Prostate gland (tissue), 2 donors: ENCODE measurements around the gene RSRP1. TPM values are rescaled to one million over a fixed set of nuclear protein-coding genes. Genes with fewer than 3 reads are reported as not detected.

Source experiments
- DNase-seq: peaks from one replicate; pipeline ENCODE4 v3.0.0-alpha.2; 2019; ENCODE audit warnings: low spot score
- H3K27ac ChIP-seq, 2 donors: fragments of 200-600 bp; sonication (generic); 2 replicates each; pipeline ENCODE4 v1.5.1; 2017 to 2019
- H3K27me3 ChIP-seq: fragments of 200-600 bp; sonication (generic); replicated peaks from 2 replicates; pipeline ENCODE4 v1.5.1; 2019; ENCODE audit not compliant: insufficient read depth
- H3K36me3 ChIP-seq, 2 donors: fragments of 200-600 bp; sonication (generic); 1 replicate in 1 of 2; 2 replicates in 1 of 2; pipeline versions ENCODE4 v1.5.1 to v1.8.1; 2017 to 2019
- H3K4me1 ChIP-seq: fragments of 200-600 bp; sonication (generic); replicated peaks from 2 replicates; pipeline ENCODE4 v1.5.1; 2019
- H3K4me3 ChIP-seq, 2 donors: fragments of 200-600 bp; sonication (generic); 2 replicates each; pipeline ENCODE4 v1.5.1; 2017 to 2019
- H3K9me3 ChIP-seq: fragments of 200-600 bp; sonication (generic); 2 replicates; pipeline ENCODE4 v1.5.1; 2017
- CTCF ChIP-seq, 4 experiments: fragments of 200-600 bp in 2 of 4; fragments of 450-650 bp in 2 of 4; sonication (generic) in 2 of 4; IDR thresholded peaks; 1 replicate in 3 of 4; 2 replicates in 1 of 4; pipeline ENCODE4 v1.5.1; 2016 to 2019; ENCODE audit warnings: antibody characterized with exemption in 4 of 4, mild to moderate bottlenecking in 2 of 4, moderate library complexity in 2 of 4
- POLR2A ChIP-seq: fragments of 450-650 bp; IDR thresholded peaks from one replicate; pipeline ENCODE4 v1.6.1; 2016; ENCODE audit warnings: antibody characterized with exemption, mild to moderate bottlenecking
- POLR2AphosphoS5 ChIP-seq: sonication (generic); formaldehyde crosslinking; IDR thresholded peaks from one replicate; pipeline ENCODE4 v1.6.1; 2017; ENCODE audit warnings: antibody characterized with exemption
- WGBS: methylation state at CpG from one replicate; pipeline ENCODE4 v1.1.5; 2018; 5-methylcytosine and 5-hydroxymethylcytosine counted together
- intact Hi-C: fragments of 100-400 bp; cut with DNase I; formaldehyde crosslinking; loops from one replicate; pipeline ENCODE4 v1.14.2; 2022
- total RNA-seq, 2 donors: library from RNA; depleted of rRNA; stranded (reverse); fragments of >200 nt; gene quantifications; one replicate each; pipeline ENCODE4 v1.1.0, GENCODE V29; 2016

The RSRP1 gene
- total RNA-seq, 2 donors from 2014 or later: 114 to 145 TPM

GRCh38 chr1:25219661-25220251 is 27.5 kb downstream of the RSRP1 start:
- H3K36me3 ChIP-seq: peaks cover 12 to 16% of the 10 kb centered on the region in 2 donors
- TF ChIP-seq POLR2AphosphoS5 (no peak), POLR2A (no peak), CTCF (IDR thresholded peaks at IDR 0.05) (no peak)
- H3K27me3 ChIP-seq: no peaks in the 10 kb centered on the region

GRCh38 chr1:25217598-25218232 is 29.5 kb downstream of the RSRP1 start:
- peaks cover 0 to 5% of the 10 kb centered on the region in 2 donors for H3K36me3 ChIP-seq
- H3K27ac ChIP-seq: no peak overlapping the region
- intact Hi-C loops: loop anchor here (10.0 kb wide), 1 partner anchor 563 kb away; no protein-coding TSS in a partner anchor
- H3K4me1 ChIP-seq: no peaks in the 10 kb centered on the region
- no peak overlapping the region for H3K4me3 ChIP-seq
- 81% methylated on average over 8 of the region's 8 CpGs for WGBS
- DNase-seq: no peak
- TF ChIP-seq POLR2AphosphoS5 (no peak), POLR2A (no peak), CTCF (IDR thresholded peaks at IDR 0.05) (no peak)
- no peaks in the 10 kb centered on the region for H3K9me3 ChIP-seq
- no peaks in the 10 kb centered on the region for H3K27me3 ChIP-seq

More at GRCh38 chr1:25219661-25220251, 27.5 kb downstream of the RSRP1 start:
- 94% methylated on average over 9 of the region's 9 CpGs for WGBS
- no peak for DNase-seq
- no peaks in the 10 kb centered on the region for H3K9me3 ChIP-seq
- intact Hi-C loops: loop anchor here (10.0 kb wide), 1 partner anchor 565 kb away; no protein-coding TSS in a partner anchor
- H3K27ac ChIP-seq: no peak overlapping the region
- H3K4me3 ChIP-seq: no peak overlapping the region
- no peaks in the 10 kb centered on the region for H3K4me1 ChIP-seq

GRCh38 chr1:25217015-25217414 is 30.2 kb downstream of the RSRP1 start:
- no peak overlapping the region for H3K27ac ChIP-seq
- H3K4me1 ChIP-seq: no peaks in the 10 kb centered on the region
- no peak overlapping the region for H3K4me3 ChIP-seq
- no peaks in the 10 kb centered on the region for H3K9me3 ChIP-seq
- 88% methylated on average over 3 of the region's 3 CpGs for WGBS
- DNase-seq: no peak
- TF ChIP-seq POLR2AphosphoS5: no peak
- TF ChIP-seq CTCF (IDR thresholded peaks at IDR 0.05): no peak
- TF ChIP-seq POLR2A: no peak
- no peaks in the 10 kb centered on the region for H3K27me3 ChIP-seq
- no peaks in the 10 kb centered on the region for H3K36me3 ChIP-seq
- intact Hi-C loops: loop anchor here (10.0 kb wide), 1 partner anchor 562 kb away; no protein-coding TSS in a partner anchor

GRCh38 chr1:25216123-25216522 is 31.1 kb downstream of the RSRP1 start:
- intact Hi-C loops: loop anchor here (10.0 kb wide), 1 partner anchor 561 kb away; no protein-coding TSS in a partner anchor
- Histone ChIP-seq H3K27me3 (no peaks in the 10 kb centered on the region), H3K27ac (no peak overlapping the region), H3K36me3 (no peaks in the 10 kb centered on the region), H3K9me3 (no peaks in the 10 kb centered on the region), H3K4me1 (no peaks in the 10 kb centered on the region), H3K4me3 (no peak overlapping the region)
- DNase-seq: no peak
- no peak for TF ChIP-seq POLR2AphosphoS5
- TF ChIP-seq CTCF (IDR thresholded peaks at IDR 0.05): no peak
- no peak for TF ChIP-seq POLR2A
- WGBS: 74% methylated on average over 4 of the region's 4 CpGs

- Histone ChIP-seq H3K27me3 (no peaks in the 10 kb centered on the region), H3K36me3 (no peaks in the 10 kb centered on the region), H3K4me3 (no peak overlapping the region), H3K9me3 (no peaks in the 10 kb centered on the region), H3K27ac (no peak overlapping the region), H3K4me1 (no peaks in the 10 kb centered on the region)
- intact Hi-C loops: loop anchor here (10.0 kb wide), 1 partner anchor 558 kb away; no protein-coding TSS in a partner anchor
- 53% methylated on average over 5 of the region's 5 CpGs for WGBS
- TF ChIP-seq CTCF (IDR thresholded peaks at IDR 0.05) (no peak), POLR2A (no peak), POLR2AphosphoS5 (no peak)
- DNase-seq: no peak
Measured at GRCh38 chr1:25212725-25213124, 34.5 kb downstream of the RSRP1 start.
